Measurements from ENCODE around the gene NTSR1.

The NTSR1 gene

GRCh38 chr20:62792182-62792939, 83.7 kb downstream of the NTSR1 start:
- DNase-seq, result no peak

- no peak for DNase-seq
Observed at GRCh38 chr20:62792940-62793756, 84.5 kb downstream of the NTSR1 start.

- no peak for DNase-seq
Observed at GRCh38 chr20:62793757-62794006, 85.0 kb downstream of the NTSR1 start.

- DNase-seq, result peak; percentile 87 to 93
Observed at GRCh38 chr20:62794007-62794724, 85.5 kb downstream of the NTSR1 start.

GRCh38 chr20:62795023-62795761, 86.6 kb downstream of the NTSR1 start:
- DNase-seq, result peak in 1 of 2 donors; percentile 49

GRCh38 chr20:62796699-62797491, 88.3 kb downstream of the NTSR1 start:
- no peak for DNase-seq

- no peak for DNase-seq
Observed at GRCh38 chr20:62797671-62798532, 89.3 kb downstream of the NTSR1 start.

- no peak for DNase-seq
Observed at GRCh38 chr20:62799036-62799435, 90.4 kb downstream of the NTSR1 start.

GRCh38 chr20:62799459-62799858, 90.8 kb downstream of the NTSR1 start:
- DNase-seq, result no peak

- DNase-seq, result no peak
Observed at GRCh38 chr20:62799873-62800272, 91.2 kb downstream of the NTSR1 start.

GRCh38 chr20:62800314-62801259, 92.0 kb downstream of the NTSR1 start:
- no peak for DNase-seq

GRCh38 chr20:62801284-62802010, 92.8 kb downstream of the NTSR1 start:
- DNase-seq, result no peak

GRCh38 chr20:62802026-62802712, 93.5 kb downstream of the NTSR1 start:
- no peak for DNase-seq

- DNase-seq, result no peak
Observed at GRCh38 chr20:62804021-62804626, 95.5 kb downstream of the NTSR1 start.

- peak; percentile 35 to 37 for DNase-seq
Observed at GRCh38 chr20:62804627-62805154, 96.1 kb downstream of the NTSR1 start, which contains the start of gene OGFR. OGFR (plus strand) TSS chr20:62804835; CDS start chr20:62804860, 25 bp downstream.

- no peak for DNase-seq
Observed at GRCh38 chr20:62805155-62805710, 96.6 kb downstream of the NTSR1 start.

- DNase-seq, result peak in 1 of 2 donors; percentile 48
Observed at GRCh38 chr20:62805711-62806382, 97.2 kb downstream of the NTSR1 start.
